ENCODE data around the gene COL4A1.

COL4A1 gene

DNA sequence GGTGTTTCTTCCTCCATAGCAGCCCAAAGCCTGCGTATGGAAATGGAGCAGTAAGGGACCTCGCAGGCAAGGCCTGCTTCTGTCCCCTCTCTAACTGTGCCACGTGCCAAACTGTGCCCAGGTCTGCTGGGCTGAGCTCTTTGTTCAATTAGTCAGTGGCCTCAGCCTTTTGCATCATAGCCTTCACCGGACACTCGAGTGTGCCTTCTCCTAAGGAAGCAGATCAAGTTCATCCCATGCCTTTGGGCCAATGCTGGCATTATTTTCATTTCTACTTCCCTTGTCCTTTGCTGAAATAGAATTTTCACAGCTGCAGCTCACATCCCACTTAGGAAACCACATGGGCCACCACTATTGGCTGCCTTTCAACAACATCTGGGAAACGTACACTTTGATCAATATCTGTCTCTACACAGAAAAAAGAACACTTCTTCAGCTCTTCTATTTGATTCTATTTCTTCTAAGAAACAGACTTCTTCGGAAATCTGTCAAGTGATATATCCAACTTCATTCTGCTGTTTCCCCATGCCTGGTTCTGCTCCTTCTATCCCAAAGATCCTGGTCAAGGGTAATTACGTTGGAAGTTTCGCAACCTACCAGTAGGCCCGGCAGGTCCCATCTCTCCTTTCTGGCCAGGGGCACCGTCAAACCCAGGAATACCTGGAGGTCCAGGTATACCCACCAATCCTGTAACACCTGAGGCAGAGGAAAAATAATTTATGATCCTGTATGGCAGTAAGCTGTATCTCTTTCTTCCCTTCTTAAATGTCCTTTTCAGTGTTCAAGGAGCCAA is 143.9 kb downstream of the COL4A1 start:
- DNase-seq (ENCODE audit: low read depth) = no peak

GRCh38 chr13:110162053-110162452 is 144.9 kb downstream of the COL4A1 start:
- DNase-seq (ENCODE audit: low read depth) = no peak

DNA sequence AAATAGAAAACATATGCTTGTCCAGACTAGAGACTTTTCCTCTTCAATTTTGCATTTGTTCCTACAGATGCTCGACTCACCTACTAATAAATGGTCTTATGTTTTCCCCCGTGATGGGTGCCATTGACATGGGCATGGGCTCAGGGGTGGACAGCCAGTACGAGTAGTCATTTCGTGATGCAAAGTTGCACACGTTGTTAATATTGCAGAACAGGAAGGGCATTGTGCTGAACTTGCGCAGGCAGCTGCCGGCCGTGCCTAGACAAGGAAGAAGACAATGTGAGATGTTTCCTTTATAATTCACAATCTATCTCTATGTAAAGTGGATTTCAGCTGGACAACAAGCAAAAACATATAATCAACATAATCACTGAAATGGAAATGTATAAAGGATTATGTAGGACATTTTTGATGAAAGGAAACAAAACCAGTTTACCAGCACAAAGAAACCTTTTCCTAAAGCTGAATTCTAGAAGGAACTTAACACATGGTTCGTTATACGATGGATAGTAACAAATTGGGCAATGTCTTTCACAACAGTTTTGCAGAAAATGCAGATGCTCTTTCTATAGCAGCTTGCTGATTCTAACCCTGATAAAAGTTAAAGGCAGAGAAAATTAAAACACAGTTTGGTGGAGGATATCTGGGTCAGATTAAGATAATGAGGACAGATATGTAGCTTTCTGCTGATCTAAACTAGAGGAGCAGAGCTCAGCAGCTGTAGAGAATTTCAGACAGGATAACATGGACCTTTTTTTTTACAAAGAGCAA is 145.7 kb downstream of the COL4A1 start:
- DNase-seq (ENCODE audit: low read depth) = no peak

DNA sequence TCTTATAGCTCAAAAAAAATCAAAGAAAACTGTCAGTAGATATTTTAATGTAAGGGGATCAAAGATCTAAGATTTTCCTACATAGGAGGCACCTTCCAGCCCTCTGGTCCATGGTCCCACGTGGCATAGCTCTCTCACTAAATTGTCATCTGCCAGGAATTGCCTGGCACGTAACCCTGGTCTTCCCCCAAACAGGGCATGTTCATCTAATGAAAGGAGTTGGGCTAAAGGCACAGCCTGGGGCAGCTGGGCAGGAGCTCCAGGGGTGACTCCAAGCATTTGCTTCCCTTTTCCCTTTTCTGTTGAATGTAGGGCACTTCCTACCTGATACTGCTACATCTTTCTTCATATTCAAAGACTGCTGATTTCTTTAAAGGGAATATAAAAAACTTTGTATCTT is 148.7 kb downstream of the COL4A1 start:
- DNase-seq (ENCODE audit: low read depth) = no peak

DNA sequence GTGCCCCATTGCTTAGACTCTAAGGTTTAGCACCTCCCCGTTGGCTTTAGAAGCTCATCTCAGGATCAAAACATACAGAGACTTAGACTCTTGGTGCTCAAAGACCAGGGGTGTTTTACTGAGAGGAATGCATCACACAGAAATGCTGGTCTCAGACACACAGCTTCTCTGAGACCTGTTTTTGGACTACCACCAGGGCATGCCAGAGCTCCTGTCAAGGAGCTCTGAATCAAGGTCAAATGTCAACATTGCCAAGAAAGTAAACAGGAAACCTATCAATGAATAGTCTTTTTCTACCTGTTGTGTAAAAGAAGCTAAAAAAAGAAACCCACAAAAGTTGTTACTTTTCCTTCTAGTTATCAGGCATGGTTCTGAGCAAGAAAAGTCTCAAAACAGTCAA is 149.2 kb downstream of the COL4A1 start:
- no peak for DNase-seq (ENCODE audit: low read depth)

- DNase-seq (ENCODE audit: low read depth) = no peak
These were observed 150.5 kb downstream of the COL4A1 start for GRCh38 chr13:110156301-110157049.

DNA sequence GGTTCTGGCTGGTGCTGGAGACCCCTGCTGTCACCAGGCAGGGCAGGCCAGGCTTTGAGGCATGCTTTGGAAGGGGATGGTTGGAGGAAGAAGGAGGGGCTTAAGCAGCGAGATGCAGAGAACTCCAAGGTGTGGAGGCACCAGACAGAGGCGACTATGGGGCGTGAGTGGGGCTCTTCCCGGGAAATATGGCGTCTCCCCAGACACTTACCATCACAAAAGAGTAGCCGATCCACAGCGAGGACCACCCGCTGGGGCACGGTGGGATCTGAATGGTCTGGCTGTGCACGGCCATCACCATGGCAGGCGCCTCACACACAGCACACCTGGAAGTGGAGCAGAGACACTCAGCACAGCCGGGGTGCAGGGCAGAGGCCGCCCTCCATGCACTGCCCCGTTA is 151.9 kb downstream of the COL4A1 start:
- DNase-seq (ENCODE audit: low read depth) = no peak

GRCh38 chr13:110154410-110154933 is 152.5 kb downstream of the COL4A1 start:
- no peak for DNase-seq (ENCODE audit: low read depth)

GRCh38 chr13:110152351-110152750 is 154.6 kb downstream of the COL4A1 start:
- DNase-seq (ENCODE audit: low read depth) = no peak

DNA sequence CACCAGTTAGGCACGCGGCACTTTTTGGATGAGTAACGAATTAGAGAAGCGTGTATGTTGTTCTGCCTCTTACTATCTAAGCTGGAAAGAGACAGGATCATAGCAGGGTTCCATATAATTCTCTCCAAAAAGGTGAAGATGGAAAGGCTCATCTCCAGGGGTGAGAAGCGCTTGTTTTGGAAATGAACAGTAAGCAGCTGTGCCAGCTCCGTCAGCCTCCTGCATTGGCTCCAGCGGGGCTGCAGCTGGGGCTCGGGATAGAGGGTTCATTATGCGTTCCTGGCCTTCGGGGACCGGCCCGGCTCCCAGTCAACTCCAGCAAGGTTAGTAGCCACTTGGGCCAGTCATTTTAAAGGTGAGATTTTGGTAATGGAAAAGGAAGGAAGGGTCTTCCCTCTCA is 155.5 kb downstream of the COL4A1 start:
- no peak for DNase-seq (ENCODE audit: low read depth)

GRCh38 chr13:110150384-110151101 is 156.4 kb downstream of the COL4A1 start:
- DNase-seq (ENCODE audit: low read depth) = no peak

GRCh38 chr13:110149036-110149435 is 157.9 kb downstream of the COL4A1 start:
- DNase-seq (ENCODE audit: low read depth) = no peak

GRCh38 chr13:110140099-110140498 is 166.9 kb downstream of the COL4A1 start:
- DNase-seq (ENCODE audit: low read depth) = no peak

GRCh38 chr13:110138700-110139036 is 168.3 kb downstream of the COL4A1 start:
- no peak for DNase-seq (ENCODE audit: low read depth)

DNA sequence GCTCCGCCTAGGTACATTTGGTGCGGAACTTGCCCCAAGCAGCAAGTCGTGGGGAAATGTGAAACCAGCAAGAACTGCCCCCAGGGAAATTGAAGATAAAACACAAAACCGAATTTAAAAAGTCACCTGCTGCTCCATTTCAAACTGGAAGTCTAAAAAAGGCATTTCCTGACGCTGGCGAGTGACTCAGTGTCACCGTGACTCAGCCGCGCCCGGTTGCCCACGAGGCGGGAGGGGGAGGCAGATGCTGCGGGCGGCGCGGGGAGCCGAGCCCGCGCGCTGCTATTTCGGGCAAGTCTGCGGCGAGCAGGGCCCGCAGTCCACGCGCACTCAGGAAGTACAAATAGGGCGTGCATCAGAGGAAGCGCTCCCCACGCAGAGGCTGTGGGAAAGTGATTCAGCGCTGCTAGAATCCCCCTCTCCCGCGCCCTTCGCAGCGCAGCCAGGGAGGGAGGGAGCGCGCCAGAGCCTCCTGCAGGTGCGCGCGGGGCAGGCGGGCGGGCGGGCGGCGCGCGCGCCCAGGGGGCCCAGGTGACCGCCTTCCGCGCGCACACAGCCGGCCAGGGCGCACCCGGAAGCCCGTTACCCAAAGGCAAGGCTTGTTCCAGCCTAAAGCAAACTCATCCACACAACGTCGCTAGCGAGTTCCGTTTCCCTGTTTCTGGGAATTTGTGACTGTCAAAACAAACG is 168.8 kb downstream of the COL4A1 start:
- DNase-seq (ENCODE audit: low read depth) = no peak

GRCh38 chr13:110137680-110138009 is 169.3 kb downstream of the COL4A1 start:
- no peak for DNase-seq (ENCODE audit: low read depth)

DNA sequence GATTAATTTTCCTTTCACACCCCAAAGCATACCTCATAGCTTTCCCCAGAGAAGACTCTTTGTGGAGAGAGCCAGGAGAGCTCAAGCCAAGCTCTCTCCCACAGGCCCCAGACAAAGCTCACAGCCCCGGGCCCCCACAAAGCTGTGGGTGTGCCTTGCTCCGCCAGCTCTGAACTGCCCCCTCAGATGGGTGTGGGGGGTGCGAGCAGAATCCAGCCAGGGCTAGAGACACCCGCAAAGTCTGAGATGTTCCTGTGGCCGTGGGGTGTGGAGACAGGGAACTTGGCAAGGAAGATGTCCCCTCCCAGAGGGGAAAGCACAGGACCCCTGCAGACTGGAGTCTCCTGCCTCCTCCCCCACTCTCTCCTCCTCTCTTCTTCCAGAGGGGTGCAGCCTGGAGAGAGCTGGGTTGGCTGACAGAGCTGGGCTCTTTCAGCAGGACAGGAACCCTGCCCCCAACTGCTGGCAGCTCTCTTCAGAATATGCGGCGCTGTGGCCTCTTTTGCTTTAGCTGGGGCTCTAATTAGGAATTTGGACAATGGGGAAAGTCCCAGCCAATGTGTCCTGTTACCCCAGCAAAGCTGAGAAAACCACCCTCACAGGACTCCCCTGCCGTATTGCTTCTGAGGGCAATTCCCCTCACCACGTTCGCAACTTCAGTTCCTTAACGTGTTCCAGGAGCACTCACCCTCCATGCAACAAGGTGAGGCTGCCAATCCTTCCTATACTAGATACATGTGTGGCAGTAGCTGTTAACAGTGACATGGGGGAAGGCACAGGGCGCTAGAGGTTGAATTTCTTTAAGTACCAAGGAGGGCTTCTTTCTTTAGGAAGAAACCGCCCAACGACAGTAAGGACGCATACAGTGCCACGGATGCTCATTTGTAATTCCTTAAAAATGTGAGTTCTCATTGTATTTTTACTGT is 170.0 kb downstream of the COL4A1 start:
- no peak for DNase-seq (ENCODE audit: low read depth)

DNA sequence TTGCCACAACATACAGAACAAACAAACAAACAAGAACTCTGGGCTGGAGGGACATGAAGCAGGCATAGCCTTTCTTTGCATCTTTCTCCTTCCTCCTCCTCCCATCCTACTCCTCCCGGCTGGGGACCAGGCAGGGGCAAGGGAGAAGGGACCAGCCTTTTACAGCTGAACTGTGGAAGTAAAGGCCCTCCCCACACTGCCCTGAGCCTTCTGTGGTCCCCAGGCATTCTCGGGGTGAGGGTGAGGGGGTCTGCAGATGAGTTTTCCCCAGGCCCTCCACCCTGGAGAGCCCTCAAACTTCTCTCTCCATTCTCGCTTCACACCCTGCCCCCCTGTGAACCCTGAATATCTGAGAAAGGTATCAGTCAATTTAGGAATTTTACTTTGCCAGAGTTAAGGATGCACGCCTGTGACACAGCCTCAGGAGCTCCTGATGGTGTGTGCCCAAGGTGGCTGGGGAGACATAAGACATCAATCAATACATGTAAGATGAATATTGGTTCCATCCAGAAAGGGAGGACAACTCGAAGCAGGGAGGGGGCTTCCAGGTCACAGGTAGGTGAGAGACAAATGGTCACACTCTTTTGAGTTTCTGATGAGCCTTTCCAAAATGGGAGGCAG is 170.9 kb downstream of the COL4A1 start:
- no peak for DNase-seq (ENCODE audit: low read depth)

DNA sequence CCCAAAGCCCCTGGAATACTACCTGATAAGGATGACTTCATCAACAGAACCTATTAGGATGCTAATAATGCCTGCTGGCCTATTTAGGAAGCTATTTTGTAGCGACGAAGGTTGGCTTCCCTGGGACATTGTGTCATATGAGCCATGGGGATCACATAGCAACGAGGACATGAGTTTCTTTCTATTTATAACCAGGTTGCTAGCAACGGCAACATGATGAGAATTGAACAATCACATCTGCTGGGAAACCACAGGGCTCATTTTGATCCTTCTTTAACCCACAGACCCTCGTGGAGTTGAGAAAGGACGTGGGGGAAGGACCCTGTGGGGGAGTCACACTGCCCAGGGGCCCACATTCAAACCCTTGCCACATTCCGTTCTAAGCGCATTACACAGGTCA is 172.2 kb downstream of the COL4A1 start:
- no peak for DNase-seq (ENCODE audit: low read depth)
